C4-2B (cell line): ENCODE results near the gene HBQ1.
"Not testable (repeated sequence)": the region's sequence is repeated elsewhere in the genome, so short reads cannot be mapped to it uniquely, and the experiment has no call there.

Source experiments
- H3K27ac ChIP-seq: fragments of 450-650 bp; 2 replicates; pipeline ENCODE4 v1.5.1; 2017
- CTCF ChIP-seq: fragments of 450-650 bp; conservative IDR thresholded peaks from 2 replicates; pipeline ENCODE4 v1.5.1; 2017; ENCODE audit warnings: mild to moderate bottlenecking
- ZFX ChIP-seq: fragments of 450-650 bp; IDR thresholded peaks from 2 replicates; pipeline ENCODE4 v1.6.1; 2017

The HBQ1 gene

GRCh38 chr16:228852-229730, 48.8 kb downstream of the HBQ1 start, which contains the start of gene LUC7L:
Gene LUC7L (minus strand): TSS chr16:229449. CDS start chr16:229339, 110 bp downstream.
- peak within 1 kb of the TSS; percentile 95 for H3K27ac ChIP-seq
- TF ChIP-seq CTCF (no peak), ZFX (peak; percentile 95)

GRCh38 chr16:229731-230281, 49.5 kb downstream of the HBQ1 start:
- no peak overlapping the region; the same call in 1 of the 2 replicates for H3K27ac ChIP-seq
- TF ChIP-seq ZFX (no peak), CTCF (no peak)

GRCh38 chr16:230351-230750, 50.1 kb downstream of the HBQ1 start:
- H3K27ac ChIP-seq, result not testable (repeated sequence)
